Measurements from ENCODE around the gene IFT20. TPM values are rescaled to one million over a fixed set of nuclear protein-coding genes. Genes with fewer than 3 reads are reported as not detected.

IFT20 gene
- total RNA-seq, 4 donors from 2014 or later: 38.5 to 78.0 (median 63.6) TPM

GRCh38 chr17:28367641-28368305 is 32.5 kb upstream of the IFT20 start:
- DNase-seq: no peak
- TF ChIP-seq POLR2A (IDR thresholded peaks at IDR 0.05) (no peak), CTCF (IDR thresholded peaks at IDR 0.05) (no peak)
- Histone ChIP-seq H3K36me3 (peaks cover 6 to 8% of the 10 kb centered on the region in 2 donors), H3K27ac (no peak overlapping the region), H3K4me1 (peaks cover 12 to 22% of the 10 kb centered on the region in 2 donors), H3K27me3 (no peaks in the 10 kb centered on the region), H3K9me3 (no peaks in the 10 kb centered on the region), H3K4me3 (replicated peaks in 1 of 3) (no peak overlapping the region)
- intact Hi-C loops (cut with DNase I): no loop called here
- 88 to 93% methylated on average over 17 to 20 of the region's 21 CpGs for WGBS, 2 donors

DNA sequence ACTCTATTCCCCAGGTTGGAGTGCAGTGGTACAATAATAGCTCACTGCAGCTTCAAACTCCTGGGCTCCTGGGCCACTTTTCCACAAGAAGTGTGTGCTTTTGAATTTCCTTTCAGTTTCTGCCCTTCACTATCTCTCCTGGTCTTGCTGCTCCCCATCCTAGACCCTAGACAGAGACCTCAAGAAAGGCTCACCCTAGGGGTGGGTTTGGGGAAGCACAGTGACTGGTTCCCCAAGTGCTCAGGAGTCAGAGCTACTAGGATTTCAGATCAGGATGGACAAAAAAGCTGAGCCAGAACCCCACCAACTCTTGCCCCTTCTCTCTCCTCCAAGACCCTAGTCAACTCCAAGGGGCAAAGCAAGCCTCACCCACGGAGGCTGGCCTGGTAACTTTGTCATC is 31.3 kb upstream of the IFT20 start:
- no peaks in the 10 kb centered on the region for H3K27me3 ChIP-seq
- H3K9me3 ChIP-seq: no peaks in the 10 kb centered on the region
- TF ChIP-seq CTCF (IDR thresholded peaks at IDR 0.05) (no peak), POLR2A (IDR thresholded peaks at IDR 0.05) (no peak)
- 40% methylated on average over 1 of the region's 1 CpG; no CpG with 5 or more reads in 1 of the 2 donors for WGBS, 2 donors
- H3K27ac ChIP-seq: no peak overlapping the region
- H3K4me1 ChIP-seq: peaks cover 2 to 10% of the 10 kb centered on the region in 2 donors
- H3K4me3 ChIP-seq (replicated peaks in 1 of 3): no peak overlapping the region
- intact Hi-C loops (cut with DNase I): no loop called here
- H3K36me3 ChIP-seq: peaks cover 10 to 16% of the 10 kb centered on the region in 2 donors
- no peak for DNase-seq

DNA sequence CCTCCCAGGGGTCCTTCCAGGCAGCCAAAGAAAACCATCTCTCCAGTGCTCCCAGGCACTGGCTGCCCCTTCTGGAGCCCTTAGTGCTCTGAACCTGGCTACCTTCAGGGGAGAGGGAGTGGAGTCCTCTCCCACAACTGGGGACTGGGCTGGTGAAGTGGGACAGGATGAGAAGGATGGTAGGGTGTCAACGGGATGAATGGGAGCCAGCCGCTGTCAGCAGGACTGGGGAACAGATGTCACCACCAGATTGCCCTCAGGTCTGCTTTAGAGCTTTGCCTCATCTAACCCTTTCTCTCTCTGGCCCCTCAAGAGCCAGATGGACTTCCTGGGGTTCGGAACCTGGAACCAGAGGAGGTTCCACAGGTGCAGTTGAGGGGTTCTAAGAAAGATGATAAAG is 30.2 kb upstream of the IFT20 start:
- Histone ChIP-seq H3K27ac (no peak overlapping the region), H3K27me3 (no peaks in the 10 kb centered on the region), H3K36me3 (peaks cover 21 to 28% of the 10 kb centered on the region in 2 donors), H3K9me3 (no peaks in the 10 kb centered on the region), H3K4me3 (replicated peaks in 1 of 3) (no peak overlapping the region), H3K4me1 (no peaks in the 10 kb centered on the region)
- intact Hi-C loops (cut with DNase I): no loop called here
- no peak for DNase-seq
- 90 to 95% methylated on average over 3 of the region's 3 CpGs for WGBS, 2 donors
- TF ChIP-seq CTCF (IDR thresholded peaks at IDR 0.05) (no peak), POLR2A (IDR thresholded peaks at IDR 0.05) (no peak)

DNA sequence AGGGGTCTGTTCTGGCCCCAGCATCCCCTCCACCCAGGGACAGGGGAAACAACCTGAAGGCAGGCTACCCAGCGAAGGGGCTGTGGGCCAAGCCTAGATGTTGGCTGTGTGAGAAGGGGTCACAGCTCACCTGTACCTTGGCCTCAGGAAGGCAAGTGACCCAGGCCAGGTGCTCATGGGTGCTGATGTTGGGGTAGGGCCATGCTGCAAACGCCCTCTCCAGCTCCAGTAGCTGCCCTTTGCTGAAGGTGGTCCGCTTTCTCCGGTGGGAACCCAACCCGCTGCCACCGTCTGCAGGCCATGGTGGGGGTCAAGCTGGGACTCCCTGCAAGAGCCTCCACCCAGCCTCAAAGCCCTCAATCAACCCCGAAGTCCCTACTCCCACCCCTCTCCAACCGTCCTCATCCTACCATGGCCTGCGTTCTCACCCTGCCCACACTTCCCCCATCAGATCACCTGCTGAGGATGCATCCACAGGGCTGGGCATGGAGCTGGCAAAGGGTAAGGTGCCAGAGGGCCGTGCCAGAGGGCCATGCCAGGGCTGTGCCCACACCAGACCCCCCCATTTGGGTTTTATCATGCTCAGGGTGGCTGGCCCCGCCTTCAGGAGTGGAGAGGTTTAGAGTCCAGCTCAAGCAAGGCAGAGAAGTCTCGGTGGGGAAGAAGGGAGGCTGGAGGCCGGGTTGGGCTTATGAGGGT is 29.5 kb upstream of the IFT20 start, which contains the start of gene SEBOX:
SEBOX (minus strand) TSS at position 535 of the 699 bp plus-strand sequence; CDS start at position 487, 48 bp downstream.
- WGBS, 2 donors: 95 to 97% methylated on average over 13 of the region's 13 CpGs
- no peak for DNase-seq

More for the DNA sequence above, 29.5 kb upstream of the IFT20 start, which contains the start of gene SEBOX:
- no peaks in the 10 kb centered on the region for H3K4me1 ChIP-seq
- H3K27ac ChIP-seq: no peak within 1 kb of the TSS
- no peaks in the 10 kb centered on the region for H3K9me3 ChIP-seq
- no peaks in the 10 kb centered on the region for H3K27me3 ChIP-seq
- peaks cover 27 to 34% of the 10 kb centered on the region in 2 donors for H3K36me3 ChIP-seq
- TF ChIP-seq CTCF (IDR thresholded peaks at IDR 0.05) (no peak), POLR2A (IDR thresholded peaks at IDR 0.05) (no peak)
- H3K4me3 ChIP-seq (replicated peaks in 1 of 3): no peak within 1 kb of the TSS
- intact Hi-C loops (cut with DNase I): no loop called here

Measured in thyroid gland (tissue), 4 donors.